ENCODE data around the gene SPTBN4. TPM values are rescaled to one million over a fixed set of nuclear protein-coding genes. Genes with fewer than 3 reads are reported as not detected.
A peak's percentile ranks its signal among the peaks of the same experiment; 100 is the strongest.
"Not testable (repeated sequence)": the region's sequence is repeated elsewhere in the genome, so short reads cannot be mapped to it uniquely, and the experiment has no call there.

SPTBN4 gene
- total RNA-seq, 1 donor from 2014 or later: 0.41 TPM

DNA sequence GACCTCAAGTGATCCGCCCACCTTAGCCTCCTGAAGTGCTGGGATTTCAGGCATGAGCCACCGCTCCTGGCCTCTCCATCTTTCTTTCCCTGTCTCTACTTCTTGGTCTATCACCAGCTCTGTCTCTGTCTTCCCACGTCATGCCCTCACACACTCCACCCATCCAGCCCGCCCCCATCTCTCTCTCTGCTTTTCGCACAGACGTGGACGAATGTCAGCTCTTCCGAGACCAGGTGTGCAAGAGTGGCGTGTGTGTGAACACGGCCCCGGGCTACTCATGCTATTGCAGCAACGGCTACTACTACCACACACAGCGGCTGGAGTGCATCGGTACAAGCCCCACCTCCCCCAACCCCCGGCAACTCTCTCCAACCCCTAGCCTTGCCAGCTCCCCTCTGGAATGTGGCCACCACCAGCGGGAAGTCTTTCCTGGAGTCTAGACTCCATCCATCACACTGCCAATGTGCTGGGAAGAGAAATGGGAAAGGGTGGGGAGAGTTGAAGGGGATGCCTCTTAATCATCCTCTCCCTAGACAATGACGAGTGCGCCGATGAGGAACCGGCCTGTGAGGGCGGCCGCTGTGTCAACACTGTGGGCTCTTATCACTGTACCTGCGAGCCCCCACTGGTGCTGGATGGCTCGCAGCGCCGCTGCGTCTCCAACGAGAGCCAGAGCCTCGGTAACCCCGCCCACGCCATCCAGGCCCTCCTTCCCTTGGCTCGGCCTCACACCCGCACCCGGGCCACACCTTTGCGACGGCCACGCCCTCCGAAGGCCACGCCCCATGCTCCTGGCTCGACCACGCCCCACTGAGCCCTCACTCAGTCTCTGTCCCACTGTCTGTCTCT lies 156.8 kb downstream of the SPTBN4 start:
- peak overlapping the region; percentile 74 for H3K4me2 ChIP-seq (ENCODE audit: low read length)
- H3K4me3 ChIP-seq (ENCODE audit: insufficient read depth, low read depth, low read length): no peak overlapping the region
- H3K79me2 ChIP-seq (ENCODE audit: insufficient read depth, low read length): no peaks in the 10 kb centered on the region
- Mint-ChIP-seq H3K9me3 (ENCODE audit: unreplicated experiment) (no peaks in the 10 kb centered on the region), H3K27me3 (ENCODE audit: low read depth, unreplicated experiment) (no peaks in the 10 kb centered on the region), H3K4me3 (ENCODE audit: unreplicated experiment) (peak overlapping the region; percentile 36), H3K4me1 (ENCODE audit: low read depth, unreplicated experiment) (peaks cover 9% of the 10 kb centered on the region), H3K36me3 (ENCODE audit: low read depth, unreplicated experiment) (peaks cover 26% of the 10 kb centered on the region), H3K27ac (ENCODE audit: unreplicated experiment) (no peak overlapping the region)
- H3K27ac ChIP-seq (ENCODE audit: low read depth, low read length): peak overlapping the region; percentile 76
- no peak for TF ChIP-seq EZH2 (IDR thresholded peaks at IDR 0.05; ENCODE audit: insufficient read depth, low read length)
- TF ChIP-seq CTCF (IDR thresholded peaks at IDR 0.05; ENCODE audit: insufficient read depth, low read depth, low read length): no peak
- no peaks in the 10 kb centered on the region for H3K9me3 ChIP-seq (ENCODE audit: insufficient read depth, low read depth, low read length)
- peak overlapping the region; percentile 27 for H3K9ac ChIP-seq (ENCODE audit: low read length)
- no peak for FAIRE-seq
- no peaks in the 10 kb centered on the region for H3K27me3 ChIP-seq (ENCODE audit: insufficient read depth, low read length)
- H3K4me1 ChIP-seq (ENCODE audit: insufficient read depth, low read length): peaks cover 23% of the 10 kb centered on the region
- no peak overlapping the region for H2AFZ ChIP-seq (ENCODE audit: low read depth, low read length)
- DNase-seq (ENCODE audit: low read depth): peak; percentile 98
- H3K36me3 ChIP-seq (ENCODE audit: insufficient read depth, low read length): peaks cover 25% of the 10 kb centered on the region
- H4K20me1 ChIP-seq (ENCODE audit: insufficient read depth, low read length): no peaks in the 10 kb centered on the region

DNA sequence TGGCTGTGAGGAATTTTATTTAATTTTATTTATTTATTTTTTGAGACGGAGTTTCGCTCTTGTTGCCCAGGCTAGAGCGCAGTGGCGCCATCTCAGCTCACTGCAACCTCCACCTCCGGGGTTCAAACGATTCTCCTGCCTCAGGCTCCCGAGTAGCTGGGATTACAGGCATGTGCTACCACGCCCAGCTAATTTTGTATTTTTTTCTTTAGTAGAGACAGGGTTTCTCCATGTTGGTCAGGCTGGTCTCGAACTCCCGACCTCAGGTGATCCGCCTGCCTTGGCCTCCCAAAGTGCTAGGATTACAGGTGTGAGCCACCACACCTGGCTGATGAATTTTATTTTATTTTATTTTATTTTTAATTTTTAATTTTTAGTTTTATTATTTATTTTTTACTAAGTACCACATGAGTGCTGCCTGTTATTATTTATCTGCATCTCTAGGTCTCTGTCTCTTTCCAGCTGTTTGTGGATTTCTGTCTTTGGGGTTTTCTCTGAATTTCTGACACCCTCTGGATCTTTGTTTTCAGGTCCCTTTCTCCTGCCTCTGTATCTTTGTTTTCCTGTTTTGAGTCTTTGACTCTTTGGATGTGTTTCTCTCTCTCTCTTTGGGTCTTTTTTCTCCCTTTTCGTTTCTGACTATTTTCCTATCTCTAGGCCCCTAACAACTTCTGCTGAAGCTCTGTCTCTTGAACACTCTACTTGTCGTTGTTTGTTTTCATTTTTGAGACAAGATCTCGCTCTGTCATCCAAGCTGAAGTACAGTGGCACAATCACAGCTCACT lies 157.8 kb downstream of the SPTBN4 start:
- not testable (repeated sequence) for H3K9me3 ChIP-seq (ENCODE audit: insufficient read depth, low read depth, low read length); H3K27ac Mint-ChIP-seq (ENCODE audit: unreplicated experiment); H3K79me2 ChIP-seq (ENCODE audit: insufficient read depth, low read length); H3K9me3 Mint-ChIP-seq (ENCODE audit: unreplicated experiment); H3K4me1 Mint-ChIP-seq (ENCODE audit: low read depth, unreplicated experiment); H4K20me1 ChIP-seq (ENCODE audit: insufficient read depth, low read length); DNase-seq (ENCODE audit: low read depth); H3K9ac ChIP-seq (ENCODE audit: low read length); H3K27me3 Mint-ChIP-seq (ENCODE audit: low read depth, unreplicated experiment); H2AFZ ChIP-seq (ENCODE audit: low read depth, low read length); FAIRE-seq; H3K27me3 ChIP-seq (ENCODE audit: insufficient read depth, low read length); H3K4me3 ChIP-seq (ENCODE audit: insufficient read depth, low read depth, low read length)
- peak overlapping the region; percentile 76 for H3K27ac ChIP-seq (ENCODE audit: low read depth, low read length)
- peak overlapping the region; percentile 74 for H3K4me2 ChIP-seq (ENCODE audit: low read length)
- Mint-ChIP-seq H3K4me3 (ENCODE audit: unreplicated experiment) (peak overlapping the region; percentile 67), H3K36me3 (ENCODE audit: low read depth, unreplicated experiment) (peaks cover 25% of the 10 kb centered on the region)
- H3K36me3 ChIP-seq (ENCODE audit: insufficient read depth, low read length): peaks cover 16% of the 10 kb centered on the region
- H3K4me1 ChIP-seq (ENCODE audit: insufficient read depth, low read length): peaks cover 23% of the 10 kb centered on the region

DNA sequence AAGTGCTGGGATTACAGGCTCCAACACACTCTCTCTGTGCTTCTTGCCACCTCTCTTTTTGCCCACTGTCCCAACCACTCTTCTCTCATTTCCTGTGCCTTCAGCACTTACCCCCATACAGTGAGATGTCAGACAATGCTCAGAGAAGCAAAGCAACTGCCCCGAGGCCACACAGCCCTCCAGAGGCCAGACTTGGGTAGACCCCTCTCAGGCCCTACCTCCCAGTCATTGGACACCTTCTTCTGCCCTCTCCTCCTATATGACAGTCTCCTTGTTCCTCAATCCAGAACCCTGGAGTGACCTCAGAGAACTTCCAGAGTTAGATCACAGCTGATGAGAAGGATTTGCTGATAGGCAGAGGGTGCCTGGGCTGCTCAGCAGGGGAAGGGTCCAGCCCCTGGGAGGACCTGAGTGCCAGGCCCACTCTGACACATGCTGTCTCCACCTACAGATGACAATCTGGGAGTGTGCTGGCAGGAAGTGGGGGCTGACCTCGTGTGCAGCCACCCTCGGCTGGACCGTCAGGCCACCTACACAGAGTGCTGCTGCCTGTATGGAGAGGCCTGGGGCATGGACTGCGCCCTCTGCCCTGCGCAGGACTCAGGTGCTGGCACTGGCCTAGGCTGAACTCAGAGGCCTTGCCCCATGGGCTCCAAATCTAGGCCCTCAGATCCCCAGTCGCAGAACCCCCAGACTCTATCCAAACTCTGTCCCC lies 158.8 kb downstream of the SPTBN4 start:
- Mint-ChIP-seq H3K9me3 (ENCODE audit: unreplicated experiment) (no peaks in the 10 kb centered on the region), H3K27me3 (ENCODE audit: low read depth, unreplicated experiment) (no peaks in the 10 kb centered on the region), H3K27ac (ENCODE audit: unreplicated experiment) (no peak overlapping the region), H3K4me3 (ENCODE audit: unreplicated experiment) (no peak overlapping the region), H3K4me1 (ENCODE audit: low read depth, unreplicated experiment) (peaks cover 9% of the 10 kb centered on the region), H3K36me3 (ENCODE audit: low read depth, unreplicated experiment) (peaks cover 24% of the 10 kb centered on the region)
- H3K36me3 ChIP-seq (ENCODE audit: insufficient read depth, low read length): peaks cover 11% of the 10 kb centered on the region
- H3K79me2 ChIP-seq (ENCODE audit: insufficient read depth, low read length): no peaks in the 10 kb centered on the region
- H3K27me3 ChIP-seq (ENCODE audit: insufficient read depth, low read length): no peaks in the 10 kb centered on the region
- H3K4me2 ChIP-seq (ENCODE audit: low read length): no peak overlapping the region
- H2AFZ ChIP-seq (ENCODE audit: low read depth, low read length): no peak overlapping the region
- DNase-seq (ENCODE audit: low read depth) (no peak), FAIRE-seq (no peak)
- H3K9ac ChIP-seq (ENCODE audit: low read length): no peak overlapping the region
- no peak overlapping the region for H3K27ac ChIP-seq (ENCODE audit: low read depth, low read length)
- H3K4me3 ChIP-seq (ENCODE audit: insufficient read depth, low read depth, low read length): no peak overlapping the region
- no peaks in the 10 kb centered on the region for H3K9me3 ChIP-seq (ENCODE audit: insufficient read depth, low read depth, low read length)
- TF ChIP-seq EZH2 (IDR thresholded peaks at IDR 0.05; ENCODE audit: insufficient read depth, low read length) (no peak), CTCF (IDR thresholded peaks at IDR 0.05; ENCODE audit: insufficient read depth, low read depth, low read length) (no peak)
- H4K20me1 ChIP-seq (ENCODE audit: insufficient read depth, low read length): no peaks in the 10 kb centered on the region
- H3K4me1 ChIP-seq (ENCODE audit: insufficient read depth, low read length): peaks cover 23% of the 10 kb centered on the region

Measured in astrocyte (in vitro differentiated cells and primary cell).